ENCODE results near the gene OTOP3.

The OTOP3 gene

DNA sequence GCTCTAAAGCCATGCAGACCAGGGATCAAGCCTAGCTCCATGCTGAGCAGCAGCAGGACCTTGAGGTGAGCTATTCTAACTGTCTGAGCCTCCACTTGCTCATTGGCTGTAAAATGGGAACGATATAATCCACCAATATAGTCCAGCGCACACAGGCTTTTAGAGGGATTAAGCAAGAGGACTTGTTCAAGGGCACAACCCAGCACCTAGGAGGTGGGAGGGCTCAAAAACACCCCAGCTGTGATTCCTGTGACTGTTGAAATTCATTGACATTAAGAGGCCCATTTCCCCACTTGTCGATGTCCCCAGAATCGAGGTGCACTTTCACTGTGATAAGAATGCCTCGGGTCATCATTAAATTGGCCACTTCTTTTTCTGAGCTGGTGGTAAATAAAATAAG, 16.8 kb upstream of the OTOP3 start:
- no peak for DNase-seq (ENCODE audit: low read depth)

GRCh38 chr17:74919440-74920305, 16.0 kb upstream of the OTOP3 start:
- DNase-seq (ENCODE audit: low read depth): no peak
- no peak overlapping the region for H3K4me3 ChIP-seq (ENCODE audit: low read depth, low read length)
- TF ChIP-seq, protein P1, sequence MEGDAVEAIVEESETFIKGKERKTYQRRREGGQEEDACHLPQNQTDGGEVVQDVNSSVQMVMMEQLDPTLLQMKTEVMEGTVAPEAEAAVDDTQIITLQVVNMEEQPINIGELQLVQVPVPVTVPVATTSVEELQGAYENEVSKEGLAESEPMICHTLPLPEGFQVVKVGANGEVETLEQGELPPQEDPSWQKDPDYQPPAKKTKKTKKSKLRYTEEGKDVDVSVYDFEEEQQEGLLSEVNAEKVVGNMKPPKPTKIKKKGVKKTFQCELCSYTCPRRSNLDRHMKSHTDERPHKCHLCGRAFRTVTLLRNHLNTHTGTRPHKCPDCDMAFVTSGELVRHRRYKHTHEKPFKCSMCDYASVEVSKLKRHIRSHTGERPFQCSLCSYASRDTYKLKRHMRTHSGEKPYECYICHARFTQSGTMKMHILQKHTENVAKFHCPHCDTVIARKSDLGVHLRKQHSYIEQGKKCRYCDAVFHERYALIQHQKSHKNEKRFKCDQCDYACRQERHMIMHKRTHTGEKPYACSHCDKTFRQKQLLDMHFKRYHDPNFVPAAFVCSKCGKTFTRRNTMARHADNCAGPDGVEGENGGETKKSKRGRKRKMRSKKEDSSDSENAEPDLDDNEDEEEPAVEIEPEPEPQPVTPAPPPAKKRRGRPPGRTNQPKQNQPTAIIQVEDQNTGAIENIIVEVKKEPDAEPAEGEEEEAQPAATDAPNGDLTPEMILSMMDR (IDR thresholded peaks at IDR 0.05; ENCODE audit: control insufficient read depth, extremely low read depth, insufficient read depth): peak; percentile 40

More for the DNA sequence above, 16.8 kb upstream of the OTOP3 start:
- TF ChIP-seq, protein P1 (IDR thresholded peaks at IDR 0.05; ENCODE audit: control insufficient read depth, extremely low read depth, insufficient read depth): no peak
- H3K4me3 ChIP-seq (ENCODE audit: low read depth, low read length): no peak overlapping the region

DNA sequence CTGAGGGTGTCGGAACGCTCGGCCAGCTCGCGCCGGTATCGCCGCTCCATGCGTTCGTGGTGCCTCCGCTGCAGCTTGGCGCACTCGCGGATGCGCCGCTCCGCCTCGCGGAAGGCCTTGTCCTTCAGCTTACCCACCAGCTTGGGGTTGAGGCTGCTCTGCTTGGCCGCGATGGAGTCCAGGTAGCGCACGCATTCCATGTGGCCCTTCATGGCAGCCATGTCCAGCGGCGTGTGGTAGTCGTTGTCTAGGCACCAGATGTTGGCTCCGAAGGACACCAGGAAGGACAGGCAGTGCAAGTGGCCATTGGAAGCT, 15.4 kb upstream of the OTOP3 start:
- DNase-seq (ENCODE audit: low read depth): no peak
- TF ChIP-seq, protein P1 (IDR thresholded peaks at IDR 0.05; ENCODE audit: control insufficient read depth, extremely low read depth, insufficient read depth): no peak
- H3K4me3 ChIP-seq (ENCODE audit: low read depth, low read length): no peak overlapping the region

DNA sequence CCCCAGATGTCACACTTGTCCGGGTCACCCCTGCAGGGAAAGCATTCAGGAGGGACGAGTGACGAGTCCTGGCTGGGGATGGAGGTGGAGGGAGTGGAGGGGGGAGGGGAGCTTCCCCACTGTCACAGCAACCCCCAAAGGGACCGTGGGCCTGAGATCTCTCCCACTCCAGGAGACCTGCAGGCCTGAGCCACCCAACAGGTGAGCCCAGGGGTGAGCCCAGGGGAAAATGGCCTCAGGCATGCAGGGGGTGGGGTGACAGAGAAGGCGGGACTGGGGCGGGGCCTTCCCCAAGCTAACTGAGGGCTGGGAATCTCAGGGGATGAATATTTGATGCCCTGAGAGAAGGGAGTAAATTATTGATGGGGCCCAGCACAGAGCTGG, 15.1 kb upstream of the OTOP3 start:
- no peak overlapping the region for H3K4me3 ChIP-seq (ENCODE audit: low read depth, low read length)
- TF ChIP-seq, protein P1 (IDR thresholded peaks at IDR 0.05; ENCODE audit: control insufficient read depth, extremely low read depth, insufficient read depth): no peak
- DNase-seq (ENCODE audit: low read depth): no peak

DNA sequence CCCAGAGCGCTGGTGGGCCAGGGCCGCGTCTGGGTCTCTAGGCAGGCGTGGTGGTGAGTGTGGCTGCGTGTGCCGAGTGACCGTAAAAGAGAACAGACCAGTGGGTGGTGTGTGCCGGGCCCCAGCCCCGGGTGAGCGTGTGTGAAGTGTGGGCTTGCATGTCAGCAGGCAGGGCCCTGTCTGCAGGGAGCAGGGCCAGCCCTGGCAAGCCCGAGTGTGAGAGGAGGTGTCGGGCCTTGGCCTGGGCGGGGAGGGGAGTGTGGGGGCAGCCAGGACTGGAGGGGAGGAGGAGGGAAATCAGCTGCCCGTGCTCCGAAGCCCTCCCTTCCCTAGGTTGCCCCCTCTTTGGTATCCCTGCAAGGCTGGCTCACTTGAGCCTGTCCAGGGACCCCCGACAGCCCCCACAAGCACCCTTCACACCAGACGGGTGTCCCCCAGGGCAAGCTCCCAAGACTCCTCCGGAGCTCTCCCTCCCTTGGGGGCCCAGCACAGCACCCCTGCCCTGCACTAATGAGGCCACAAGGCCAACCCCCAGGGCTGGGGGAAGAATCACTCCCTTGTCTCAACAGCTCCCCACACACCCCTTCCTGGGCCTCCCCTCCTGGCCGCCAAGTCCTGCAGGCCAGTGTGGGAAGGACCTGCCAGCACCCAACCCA, 14.5 kb upstream of the OTOP3 start:
- DNase-seq (ENCODE audit: low read depth): no peak

DNA sequence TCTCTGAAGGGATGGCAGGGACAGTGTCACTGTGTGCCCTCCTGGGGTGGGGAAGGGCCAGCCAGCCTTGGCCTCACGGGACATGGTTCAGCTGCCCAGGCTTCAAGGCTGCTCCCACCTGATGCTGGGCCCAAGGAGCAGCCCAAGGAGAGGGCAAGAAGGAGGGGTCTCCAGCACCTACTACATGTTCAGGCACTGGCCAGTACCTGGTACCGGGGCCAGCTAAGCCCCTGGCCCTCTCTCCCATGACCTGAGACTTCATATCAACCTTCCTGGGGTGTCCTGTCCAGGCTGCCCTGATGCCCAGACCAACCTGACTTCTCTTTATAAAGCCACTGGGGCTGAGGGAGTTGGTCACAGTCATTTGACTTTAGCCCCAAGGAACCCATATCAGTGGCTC, 13.9 kb upstream of the OTOP3 start:
- H3K4me3 ChIP-seq (ENCODE audit: low read depth, low read length): no peak overlapping the region
- TF ChIP-seq, protein P1 (IDR thresholded peaks at IDR 0.05; ENCODE audit: control insufficient read depth, extremely low read depth, insufficient read depth): no peak
- DNase-seq (ENCODE audit: low read depth): no peak

More for the DNA sequence above, 14.5 kb upstream of the OTOP3 start:
- no peak overlapping the region for H3K4me3 ChIP-seq (ENCODE audit: low read depth, low read length)
- TF ChIP-seq, protein P1 (IDR thresholded peaks at IDR 0.05; ENCODE audit: control insufficient read depth, extremely low read depth, insufficient read depth): no peak
